ENCODE measurements around the gene HSPA12B. TPM values are rescaled to one million over a fixed set of nuclear protein-coding genes. Genes with fewer than 3 reads are reported as not detected.
A peak's percentile ranks its signal among the peaks of the same experiment; 100 is the strongest.
"Not testable (repeated sequence)": the region's sequence is repeated elsewhere in the genome, so short reads cannot be mapped to it uniquely, and the experiment has no call there.

The HSPA12B gene
- polyA plus RNA-seq, 1 experiment: 0.02 TPM

- TF ChIP-seq, protein P1, sequence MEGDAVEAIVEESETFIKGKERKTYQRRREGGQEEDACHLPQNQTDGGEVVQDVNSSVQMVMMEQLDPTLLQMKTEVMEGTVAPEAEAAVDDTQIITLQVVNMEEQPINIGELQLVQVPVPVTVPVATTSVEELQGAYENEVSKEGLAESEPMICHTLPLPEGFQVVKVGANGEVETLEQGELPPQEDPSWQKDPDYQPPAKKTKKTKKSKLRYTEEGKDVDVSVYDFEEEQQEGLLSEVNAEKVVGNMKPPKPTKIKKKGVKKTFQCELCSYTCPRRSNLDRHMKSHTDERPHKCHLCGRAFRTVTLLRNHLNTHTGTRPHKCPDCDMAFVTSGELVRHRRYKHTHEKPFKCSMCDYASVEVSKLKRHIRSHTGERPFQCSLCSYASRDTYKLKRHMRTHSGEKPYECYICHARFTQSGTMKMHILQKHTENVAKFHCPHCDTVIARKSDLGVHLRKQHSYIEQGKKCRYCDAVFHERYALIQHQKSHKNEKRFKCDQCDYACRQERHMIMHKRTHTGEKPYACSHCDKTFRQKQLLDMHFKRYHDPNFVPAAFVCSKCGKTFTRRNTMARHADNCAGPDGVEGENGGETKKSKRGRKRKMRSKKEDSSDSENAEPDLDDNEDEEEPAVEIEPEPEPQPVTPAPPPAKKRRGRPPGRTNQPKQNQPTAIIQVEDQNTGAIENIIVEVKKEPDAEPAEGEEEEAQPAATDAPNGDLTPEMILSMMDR (IDR thresholded peaks at IDR 0.05; ENCODE audit: insufficient read depth, low read depth, low read length): peak; percentile 45
- Histone ChIP-seq H3K36me3 (ENCODE audit: control insufficient read depth, insufficient read depth, low read length) (peaks cover 4% of the 10 kb centered on the region; the same call in 1 of the 2 replicates), H3K4me3 (ENCODE audit: low read depth, low read length) (peak within 1 kb of the TSS; percentile 71), H3K27me3 (ENCODE audit: control insufficient read depth, insufficient read depth, low read length) (no peaks in the 10 kb centered on the region)
- no peak for DNase-seq (ENCODE audit: low read depth)
- ChIA-PET CTCF (interaction anchor here (0.6 to 12.0 kb wide), 24 partner anchors 9 to 298 kb away, joined by 3 to 248 read pairs (median 4); partner anchors contain the start of genes ADISSP, AP5S1 and CDC25B), POLR2A (interaction anchor here (1.6 kb wide), 1 partner anchor 34 kb away, joined by 4 read pairs; the partner anchor contains the start of gene AP5S1)
Observed at GRCh38 chr20:3786665-3787323, 54.3 kb downstream of the HSPA12B start, which contains the start of gene CENPB. Gene CENPB, minus strand, starts transcription at chr20:3786740. Its CDS starts 257 bp downstream, at chr20:3786483.

DNA sequence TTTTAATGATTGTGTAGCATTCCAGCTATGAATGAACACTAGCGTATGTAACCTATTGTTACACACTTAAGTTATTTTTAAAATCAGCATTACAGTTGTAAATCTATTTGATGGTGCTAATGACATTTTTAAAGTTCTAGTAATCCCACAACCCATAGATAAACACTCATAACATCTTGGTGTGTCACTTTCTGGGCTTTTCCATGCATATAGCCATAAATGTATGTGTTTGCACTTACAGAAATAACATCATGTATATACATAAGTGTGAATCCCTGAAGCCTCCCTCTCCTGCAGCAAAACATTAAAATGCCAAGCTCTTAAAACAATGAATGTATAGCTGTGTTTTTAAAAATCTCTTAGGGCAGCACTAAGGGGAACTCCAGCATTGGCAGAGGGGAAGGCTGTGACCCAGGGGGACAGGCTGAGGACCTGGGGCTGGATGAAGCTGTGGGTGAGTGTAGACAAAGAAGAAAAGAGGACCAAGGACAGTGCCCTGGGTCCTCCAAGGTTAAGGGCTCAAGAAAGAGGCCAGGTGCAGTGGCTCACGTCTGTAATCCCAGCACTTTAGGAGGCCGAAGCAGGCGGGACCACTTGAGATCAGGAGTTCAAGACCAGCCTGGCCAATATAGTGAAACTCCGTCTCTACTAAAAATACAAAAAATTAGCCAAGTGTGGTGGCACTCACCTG lies 55.0 kb downstream of the HSPA12B start:
- TF ChIP-seq, protein P1 (IDR thresholded peaks at IDR 0.05; ENCODE audit: insufficient read depth, low read depth, low read length): no peak
- ChIA-PET CTCF (interaction anchor here (0.8 to 12.0 kb wide), 13 partner anchors 9 to 297 kb away, joined by 3 to 248 read pairs (median 5); partner anchors contain the start of genes AP5S1 and CDC25B), POLR2A (interaction anchor here (1.6 kb wide), 1 partner anchor 33 kb away, joined by 4 read pairs; the partner anchor contains the start of gene AP5S1)
- Histone ChIP-seq H3K27me3 (ENCODE audit: control insufficient read depth, insufficient read depth, low read length) (no peaks in the 10 kb centered on the region), H3K4me3 (ENCODE audit: low read depth, low read length) (peak overlapping the region; percentile 19), H3K36me3 (ENCODE audit: control insufficient read depth, insufficient read depth, low read length) (peaks cover 4% of the 10 kb centered on the region; the same call in 1 of the 2 replicates)
- no peak for DNase-seq (ENCODE audit: low read depth)

DNA sequence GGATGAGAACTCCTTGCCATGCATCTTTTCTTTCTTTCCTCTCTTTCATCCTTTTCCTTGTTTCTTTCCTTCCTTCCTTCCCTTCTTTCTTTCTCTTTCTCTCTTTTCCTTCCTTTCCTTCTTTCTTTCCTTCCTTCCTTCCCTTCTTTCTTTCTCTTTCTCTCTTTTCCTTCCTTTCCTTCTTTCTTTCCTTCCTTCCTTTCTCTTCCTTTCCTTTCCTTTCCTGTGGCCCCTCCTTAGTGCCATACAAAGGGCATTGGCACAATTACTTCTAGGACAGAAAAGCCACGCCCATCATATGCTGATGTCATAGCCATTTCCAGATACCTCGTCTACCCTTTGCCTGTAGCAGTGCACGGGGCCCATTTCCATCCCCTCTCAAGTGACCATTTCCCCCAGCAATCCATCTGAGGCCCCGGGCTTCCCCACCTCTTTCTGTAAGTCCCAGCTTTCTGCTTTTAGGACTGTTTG lies 56.2 kb downstream of the HSPA12B start:
- Histone ChIP-seq H3K36me3 (ENCODE audit: control insufficient read depth, insufficient read depth, low read length) (peaks cover 2% of the 10 kb centered on the region; the same call in 1 of the 2 replicates), H3K4me3 (ENCODE audit: low read depth, low read length) (no peak overlapping the region), H3K27me3 (ENCODE audit: control insufficient read depth, insufficient read depth, low read length) (no peaks in the 10 kb centered on the region)
- TF ChIP-seq, protein P1 (IDR thresholded peaks at IDR 0.05; ENCODE audit: insufficient read depth, low read depth, low read length): no peak
- DNase-seq (ENCODE audit: low read depth): no peak
- ChIA-PET CTCF (interaction anchor here (3.8 to 12.0 kb wide), 2 partner anchors 29 to 66 kb away, joined by 21 to 248 read pairs; partner anchors contain the start of gene AP5S1), POLR2A (no interaction called here)

DNA sequence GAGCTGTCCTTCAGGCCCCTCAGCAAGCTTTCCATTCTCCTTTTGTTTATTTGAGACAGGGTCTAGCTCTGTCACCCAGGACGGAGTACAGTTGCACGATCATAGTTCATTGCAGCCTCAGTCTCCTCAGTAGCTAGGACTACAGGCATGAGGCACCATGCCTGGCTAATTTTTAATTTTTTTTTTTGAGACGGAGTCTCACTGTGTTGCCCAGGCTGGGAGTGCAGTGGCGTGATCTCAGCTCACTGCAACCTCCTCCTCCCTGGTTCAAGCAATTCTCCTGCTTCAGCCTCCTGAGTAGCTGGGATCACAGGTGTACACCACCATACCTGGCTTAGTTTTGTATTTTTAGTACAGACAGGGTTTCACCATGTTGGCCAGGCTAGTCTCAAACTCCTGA lies 56.7 kb downstream of the HSPA12B start:
- CTCF ChIA-PET: interaction anchor here (0.6 to 12.0 kb wide), 3 partner anchors 13 to 64 kb away, joined by 3 to 248 read pairs (median 3); partner anchors contain the start of gene AP5S1
- H3K36me3 ChIP-seq (ENCODE audit: control insufficient read depth, insufficient read depth, low read length); H3K27me3 ChIP-seq (ENCODE audit: control insufficient read depth, insufficient read depth, low read length); POLR2A ChIA-PET; DNase-seq (ENCODE audit: low read depth); H3K4me3 ChIP-seq (ENCODE audit: low read depth, low read length): not testable (repeated sequence)

DNA sequence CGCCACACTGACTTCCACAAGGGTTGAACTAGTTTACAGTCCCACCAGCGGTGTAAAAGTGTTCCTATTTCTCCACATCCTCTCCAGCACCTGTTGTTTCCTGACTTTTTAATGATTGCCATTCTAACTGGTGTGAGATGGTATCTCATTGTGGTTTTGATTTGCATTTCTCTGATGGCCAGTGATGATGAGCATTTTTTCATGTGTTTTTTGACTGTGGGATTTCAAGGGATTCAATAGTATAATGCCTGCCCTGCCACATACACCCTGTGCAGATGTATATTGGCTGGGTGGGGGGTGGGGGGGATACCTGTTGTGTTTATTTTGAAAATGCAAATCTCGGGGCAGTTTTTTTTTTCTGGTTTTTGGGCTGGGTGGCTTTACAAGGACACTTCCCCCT lies 61.7 kb downstream of the HSPA12B start:
- DNase-seq (ENCODE audit: low read depth); POLR2A ChIA-PET; H3K27me3 ChIP-seq (ENCODE audit: control insufficient read depth, insufficient read depth, low read length); H3K4me3 ChIP-seq (ENCODE audit: low read depth, low read length); H3K36me3 ChIP-seq (ENCODE audit: control insufficient read depth, insufficient read depth, low read length): not testable (repeated sequence)
- CTCF ChIA-PET: interaction anchor here (2.6 kb wide), 1 partner anchor 26 kb away, joined by 28 read pairs; the partner anchor contains the start of gene AP5S1
